Cardiac fibroblast (primary cell): ENCODE measurements around the gene KATNB1.

ENCODE experiments used
- DNase-seq, 2 donors: peaks; one replicate each; pipeline versions ENCODE4 v3.0.0 to v3.0.0-alpha.2; 2010; ENCODE audit warnings: low read depth in 2 of 2
- H3K4me3 ChIP-seq, 2 donors: replicated peaks in 1 of 2; 1 replicate in 1 of 2; 2 replicates in 1 of 2; pipeline ENCODE4 v1.5.1; 2011; ENCODE audit warnings: low read depth in 2 of 2, low read length in 2 of 2, mild to moderate bottlenecking in 2 of 2, moderate library complexity in 1 of 2
- CTCF ChIP-seq: IDR thresholded peaks from one replicate; pipeline ENCODE4 v1.5.1; 2011; ENCODE audit warnings: low read depth, mild to moderate bottlenecking, low read length, inconsistent platforms

Gene KATNB1

GRCh38 chr16:57747996-57748395 is 12.4 kb downstream of the KATNB1 start:
- H3K4me3 ChIP-seq: no peak overlapping the region
- no peak for DNase-seq
- TF ChIP-seq CTCF: no peak

- no peak for DNase-seq
- no peak overlapping the region for H3K4me3 ChIP-seq
- TF ChIP-seq CTCF: no peak
Observed at GRCh38 chr16:57748596-57748995, 13.0 kb downstream of the KATNB1 start.

GRCh38 chr16:57749101-57749692 is 13.6 kb downstream of the KATNB1 start:
- H3K4me3 ChIP-seq: no peak overlapping the region
- DNase-seq: no peak
- TF ChIP-seq CTCF: no peak

GRCh38 chr16:57749856-57750452 is 14.4 kb downstream of the KATNB1 start:
- H3K4me3 ChIP-seq: no peak overlapping the region
- no peak for TF ChIP-seq CTCF

GRCh38 chr16:57750796-57751538 is 15.4 kb downstream of the KATNB1 start:
- no peak for TF ChIP-seq CTCF
- DNase-seq: no peak
- no peak overlapping the region for H3K4me3 ChIP-seq

More at GRCh38 chr16:57749856-57750452, 14.4 kb downstream of the KATNB1 start:
- DNase-seq: no peak

- no peak for TF ChIP-seq CTCF
- H3K4me3 ChIP-seq: no peak overlapping the region
Observed at GRCh38 chr16:57751539-57752202, 16.1 kb downstream of the KATNB1 start.

More at GRCh38 chr16:57751539-57752202, 16.1 kb downstream of the KATNB1 start:
- no peak for DNase-seq
